ENCODE results near the gene TMEM9. TPM values are rescaled to one million over a fixed set of nuclear protein-coding genes. Genes with fewer than 3 reads are reported as not detected.

Gene TMEM9
- total and polyA plus RNA-seq, 9 of the 15 experiments (the other 6 are each of a cell fraction or from before 2014, with no cell fraction given): 30.4 to 107 (median 67.6) TPM

DNA sequence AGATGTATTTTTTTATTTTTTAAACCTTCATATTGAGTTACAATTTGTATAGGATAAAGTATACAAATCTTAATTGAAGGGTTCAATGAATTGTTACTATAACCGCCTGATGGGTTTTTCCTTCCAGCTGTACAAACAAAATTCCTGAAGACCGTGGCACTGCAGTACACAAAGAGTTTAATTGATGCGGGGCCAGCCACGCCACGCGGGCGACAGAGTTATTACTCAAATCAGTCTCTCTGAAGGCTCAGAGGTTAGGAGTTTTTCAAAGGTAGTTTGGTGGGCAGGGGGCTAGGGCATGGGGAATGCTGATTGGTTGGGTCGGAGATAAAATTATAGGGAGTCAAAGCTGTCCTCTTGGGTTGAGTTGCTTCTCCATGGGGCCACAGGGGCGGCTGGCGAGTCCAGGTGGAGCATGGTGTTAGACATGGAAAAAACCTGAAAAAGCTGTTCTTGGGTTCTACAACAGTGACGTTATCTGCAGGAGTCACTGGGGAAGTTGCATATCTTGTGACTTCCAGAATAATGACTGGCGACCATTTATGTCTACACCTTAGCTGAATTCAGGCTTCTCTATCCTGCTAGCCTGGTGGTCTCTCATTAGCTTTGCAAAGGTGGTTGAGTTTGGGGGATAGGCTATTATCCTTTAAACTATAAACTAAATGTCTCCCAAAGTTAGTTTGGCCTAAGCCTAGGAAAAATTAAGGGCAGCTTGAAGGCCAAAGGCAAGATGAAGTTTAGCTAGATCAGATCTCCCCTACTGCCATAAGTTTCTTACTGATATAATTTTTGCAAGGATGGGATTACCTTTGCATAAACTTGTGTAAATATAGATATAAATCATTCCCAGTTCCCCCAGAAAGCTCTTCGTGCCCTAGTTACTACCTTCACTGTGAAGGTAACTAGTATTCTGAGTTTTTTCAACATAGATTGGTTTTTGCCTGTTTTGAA, 13.0 kb upstream of the TMEM9 start (continued):
- TF ChIP-seq, protein P1, sequence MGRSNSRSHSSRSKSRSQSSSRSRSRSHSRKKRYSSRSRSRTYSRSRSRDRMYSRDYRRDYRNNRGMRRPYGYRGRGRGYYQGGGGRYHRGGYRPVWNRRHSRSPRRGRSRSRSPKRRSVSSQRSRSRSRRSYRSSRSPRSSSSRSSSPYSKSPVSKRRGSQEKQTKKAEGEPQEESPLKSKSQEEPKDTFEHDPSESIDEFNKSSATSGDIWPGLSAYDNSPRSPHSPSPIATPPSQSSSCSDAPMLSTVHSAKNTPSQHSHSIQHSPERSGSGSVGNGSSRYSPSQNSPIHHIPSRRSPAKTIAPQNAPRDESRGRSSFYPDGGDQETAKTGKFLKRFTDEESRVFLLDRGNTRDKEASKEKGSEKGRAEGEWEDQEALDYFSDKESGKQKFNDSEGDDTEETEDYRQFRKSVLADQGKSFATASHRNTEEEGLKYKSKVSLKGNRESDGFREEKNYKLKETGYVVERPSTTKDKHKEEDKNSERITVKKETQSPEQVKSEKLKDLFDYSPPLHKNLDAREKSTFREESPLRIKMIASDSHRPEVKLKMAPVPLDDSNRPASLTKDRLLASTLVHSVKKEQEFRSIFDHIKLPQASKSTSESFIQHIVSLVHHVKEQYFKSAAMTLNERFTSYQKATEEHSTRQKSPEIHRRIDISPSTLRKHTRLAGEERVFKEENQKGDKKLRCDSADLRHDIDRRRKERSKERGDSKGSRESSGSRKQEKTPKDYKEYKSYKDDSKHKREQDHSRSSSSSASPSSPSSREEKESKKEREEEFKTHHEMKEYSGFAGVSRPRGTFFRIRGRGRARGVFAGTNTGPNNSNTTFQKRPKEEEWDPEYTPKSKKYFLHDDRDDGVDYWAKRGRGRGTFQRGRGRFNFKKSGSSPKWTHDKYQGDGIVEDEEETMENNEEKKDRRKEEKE (IDR thresholded peaks at IDR 0.05; ENCODE audit: borderline replicate concordance in 1 of 2, control insufficient read depth in 1 of 2, low read depth in 2 of 2, low read length in 1 of 2): no peak
- TF ChIP-seq HSF4 (CRISPR knock-in tag; IDR thresholded peaks at IDR 0.05; ENCODE audit: borderline replicate concordance) (no peak), ZC3H4 (CRISPR knock-in tag; IDR thresholded peaks at IDR 0.05; ENCODE audit: borderline replicate concordance) (no peak), RFX5 (IDR thresholded peaks at IDR 0.05; ENCODE audit: low read depth, low read length) (no peak), NUFIP1 (IDR thresholded peaks at IDR 0.05; ENCODE audit: partially characterized antibody) (no peak), ELF4 (CRISPR knock-in tag; IDR thresholded peaks at IDR 0.05) (no peak), STAT5A (IDR thresholded peaks at IDR 0.05; ENCODE audit: borderline replicate concordance, low read length) (no peak), CEBPG (CRISPR knock-in tag; IDR thresholded peaks at IDR 0.05) (no peak), CEBPG (tag; conservative IDR thresholded peaks at IDR 0.05 in 1 of 2, IDR thresholded peaks at IDR 0.05 in 1 of 2) (no peak), PPARD (CRISPR knock-in tag; IDR thresholded peaks at IDR 0.05) (no peak), NRF1 (conservative IDR thresholded peaks at IDR 0.05 in 1 of 2, IDR thresholded peaks at IDR 0.05 in 1 of 2) (no peak), SPI1 (IDR thresholded peaks at IDR 0.05; ENCODE audit: borderline replicate concordance, low read depth, low read length) (no peak; the same call in 1 of the 2 replicates), RBM22 (IDR thresholded peaks at IDR 0.05; ENCODE audit: low read depth, low read length, poor library complexity, severe bottlenecking) (no peak), ZNF121 (CRISPR knock-in tag; conservative IDR thresholded peaks at IDR 0.05) (no peak), MNT (conservative IDR thresholded peaks at IDR 0.05) (peak; percentile 0 to 34; a peak in 1 of 4 replicates)
- TF ChIP-seq, protein P2, sequence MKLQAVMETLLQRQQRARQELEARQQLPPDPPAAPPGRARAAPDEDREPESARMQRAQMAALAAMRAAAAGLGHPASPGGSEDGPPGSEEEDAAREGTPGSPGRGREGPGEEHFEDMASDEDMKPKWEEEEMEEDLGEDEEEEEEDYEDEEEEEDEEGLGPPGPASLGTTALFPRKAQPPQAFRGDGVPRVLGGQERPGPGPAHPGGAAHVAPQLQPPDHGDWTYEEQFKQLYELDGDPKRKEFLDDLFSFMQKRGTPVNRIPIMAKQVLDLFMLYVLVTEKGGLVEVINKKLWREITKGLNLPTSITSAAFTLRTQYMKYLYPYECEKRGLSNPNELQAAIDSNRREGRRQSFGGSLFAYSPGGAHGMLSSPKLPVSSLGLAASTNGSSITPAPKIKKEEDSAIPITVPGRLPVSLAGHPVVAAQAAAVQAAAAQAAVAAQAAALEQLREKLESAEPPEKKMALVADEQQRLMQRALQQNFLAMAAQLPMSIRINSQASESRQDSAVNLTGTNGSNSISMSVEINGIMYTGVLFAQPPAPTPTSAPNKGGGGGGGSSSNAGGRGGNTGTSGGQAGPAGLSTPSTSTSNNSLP (IDR thresholded peaks at IDR 0.05; ENCODE audit: borderline replicate concordance, low read depth, low read length): 0 out of 2 replicates have a peak, but pooled peaks have one; percentile 8
- TF ChIP-seq, protein P3, sequence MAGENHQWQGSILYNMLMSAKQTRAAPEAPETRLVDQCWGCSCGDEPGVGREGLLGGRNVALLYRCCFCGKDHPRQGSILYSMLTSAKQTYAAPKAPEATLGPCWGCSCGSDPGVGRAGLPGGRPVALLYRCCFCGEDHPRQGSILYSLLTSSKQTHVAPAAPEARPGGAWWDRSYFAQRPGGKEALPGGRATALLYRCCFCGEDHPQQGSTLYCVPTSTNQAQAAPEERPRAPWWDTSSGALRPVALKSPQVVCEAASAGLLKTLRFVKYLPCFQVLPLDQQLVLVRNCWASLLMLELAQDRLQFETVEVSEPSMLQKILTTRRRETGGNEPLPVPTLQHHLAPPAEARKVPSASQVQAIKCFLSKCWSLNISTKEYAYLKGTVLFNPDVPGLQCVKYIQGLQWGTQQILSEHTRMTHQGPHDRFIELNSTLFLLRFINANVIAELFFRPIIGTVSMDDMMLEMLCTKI (IDR thresholded peaks at IDR 0.05; ENCODE audit: partially characterized antibody): no peak

Data from K562 (cell line).